ENCODE measurements around the gene FBN1. TPM values are rescaled to one million over a fixed set of nuclear protein-coding genes. Genes with fewer than 3 reads are reported as not detected.

Gene FBN1
- total and polyA plus RNA-seq, 8 donors, result 1.5 to 35.2 (median 5.2) TPM

DNA sequence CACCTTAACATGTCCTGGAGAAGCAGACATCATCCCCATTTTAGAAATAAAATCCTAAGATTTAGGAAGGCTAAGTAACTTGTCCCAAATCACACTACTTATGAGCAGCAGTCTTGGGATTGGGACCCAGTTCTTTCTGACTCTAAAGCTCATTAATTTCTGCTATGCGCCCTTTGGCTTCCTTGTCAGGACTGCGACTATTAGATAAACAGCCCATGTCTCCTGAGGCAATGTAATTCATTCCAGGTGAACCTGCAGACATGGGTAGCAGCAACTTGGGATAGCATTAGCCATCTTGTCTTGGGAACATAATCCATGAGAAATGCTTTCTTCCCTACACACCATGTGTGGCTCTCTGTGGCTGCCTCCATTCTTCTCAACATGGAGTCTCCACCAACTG lies 32.3 kb upstream of the FBN1 start:
- Histone ChIP-seq H3K9me3 (no peaks in the 10 kb centered on the region), H3K27ac (no peak overlapping the region), H3K36me3 (no peaks in the 10 kb centered on the region), H3K27me3 (no peaks in the 10 kb centered on the region), H3K4me3 (no peak overlapping the region), H3K4me1 (no peaks in the 10 kb centered on the region)
- 79 to 89% methylated on average over 2 of the region's 2 CpGs for WGBS, 2 donors
- FAIRE-seq, result no peak
- intact Hi-C loops (cut with DNase I), result no loop called here
- DNase-seq, result no peak
- ATAC-seq, result no peak
- TF ChIP-seq, protein P1, sequence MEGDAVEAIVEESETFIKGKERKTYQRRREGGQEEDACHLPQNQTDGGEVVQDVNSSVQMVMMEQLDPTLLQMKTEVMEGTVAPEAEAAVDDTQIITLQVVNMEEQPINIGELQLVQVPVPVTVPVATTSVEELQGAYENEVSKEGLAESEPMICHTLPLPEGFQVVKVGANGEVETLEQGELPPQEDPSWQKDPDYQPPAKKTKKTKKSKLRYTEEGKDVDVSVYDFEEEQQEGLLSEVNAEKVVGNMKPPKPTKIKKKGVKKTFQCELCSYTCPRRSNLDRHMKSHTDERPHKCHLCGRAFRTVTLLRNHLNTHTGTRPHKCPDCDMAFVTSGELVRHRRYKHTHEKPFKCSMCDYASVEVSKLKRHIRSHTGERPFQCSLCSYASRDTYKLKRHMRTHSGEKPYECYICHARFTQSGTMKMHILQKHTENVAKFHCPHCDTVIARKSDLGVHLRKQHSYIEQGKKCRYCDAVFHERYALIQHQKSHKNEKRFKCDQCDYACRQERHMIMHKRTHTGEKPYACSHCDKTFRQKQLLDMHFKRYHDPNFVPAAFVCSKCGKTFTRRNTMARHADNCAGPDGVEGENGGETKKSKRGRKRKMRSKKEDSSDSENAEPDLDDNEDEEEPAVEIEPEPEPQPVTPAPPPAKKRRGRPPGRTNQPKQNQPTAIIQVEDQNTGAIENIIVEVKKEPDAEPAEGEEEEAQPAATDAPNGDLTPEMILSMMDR (IDR thresholded peaks at IDR 0.05), result no peak

DNA sequence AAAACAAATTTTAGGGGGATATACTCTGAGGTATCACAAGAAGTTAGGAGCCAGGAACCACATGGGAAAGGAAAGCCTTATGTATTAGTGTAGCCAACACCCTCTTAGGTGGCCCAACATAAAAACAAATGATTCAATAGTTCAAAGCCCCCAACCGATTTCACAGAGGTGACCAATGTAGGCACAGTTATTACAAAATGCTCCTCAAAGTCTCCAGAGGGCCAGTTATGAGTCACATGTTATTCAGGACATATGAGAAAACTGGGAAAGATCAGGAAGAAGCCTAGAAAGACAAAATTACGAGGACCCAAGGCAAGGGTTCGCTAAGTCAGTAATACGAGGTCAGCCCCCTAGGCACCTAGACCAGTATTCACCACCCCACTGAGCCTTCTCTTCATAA lies 29.9 kb upstream of the FBN1 start:
- DNase-seq, result no peak
- H3K36me3 ChIP-seq, result no peaks in the 10 kb centered on the region
- no peaks in the 10 kb centered on the region for H3K4me1 ChIP-seq
- no peak for FAIRE-seq
- H3K9me3 ChIP-seq, result no peaks in the 10 kb centered on the region
- no peaks in the 10 kb centered on the region for H3K27me3 ChIP-seq
- H3K4me3 ChIP-seq, result no peak overlapping the region
- WGBS, 2 donors, result 88 to 90% methylated on average over 4 of the region's 4 CpGs
- TF ChIP-seq, protein P1 (IDR thresholded peaks at IDR 0.05), result no peak
- intact Hi-C loops (cut with DNase I), result no loop called here
- no peak overlapping the region for H3K27ac ChIP-seq
- no peak for ATAC-seq

DNA sequence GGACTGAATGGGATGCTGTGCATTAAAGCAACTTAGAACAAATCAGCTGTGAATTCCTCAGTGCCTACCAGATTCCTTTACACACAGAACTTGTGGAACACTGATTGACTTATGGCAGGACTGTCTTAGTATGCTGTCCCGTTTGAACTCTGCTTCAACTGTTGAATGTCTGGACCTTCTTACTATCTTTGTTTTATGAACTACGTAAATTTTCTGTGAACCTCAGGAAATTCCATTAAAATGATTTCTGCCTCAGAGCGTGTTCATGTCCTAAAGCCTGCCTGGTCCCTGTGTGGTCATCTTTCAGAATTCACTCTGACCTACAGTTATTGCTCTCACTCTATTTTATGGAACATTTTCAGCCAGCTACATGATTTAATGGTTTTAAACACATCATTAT lies 29.4 kb upstream of the FBN1 start:
- intact Hi-C loops (cut with DNase I), result no loop called here
- no peak for FAIRE-seq

DNA sequence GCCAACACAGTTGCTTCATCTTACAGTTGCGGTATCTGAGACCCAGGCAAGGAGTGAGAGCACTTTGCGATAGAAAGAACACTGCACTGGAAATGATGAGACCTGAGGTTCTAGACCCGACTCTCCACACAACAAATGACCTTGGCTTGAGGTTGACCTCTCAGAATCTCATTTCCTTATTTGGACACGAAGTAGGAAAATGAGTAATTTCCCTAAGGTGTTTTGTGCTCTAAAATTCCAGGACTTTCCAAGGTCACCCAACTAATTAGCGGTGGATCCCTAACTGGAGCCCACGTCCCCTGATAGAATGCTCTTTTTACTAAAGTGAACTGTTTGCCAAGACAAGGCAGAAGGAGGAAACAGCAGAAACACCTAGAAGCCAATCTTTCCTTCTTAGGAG lies 26.7 kb upstream of the FBN1 start:
- FAIRE-seq (no peak), ATAC-seq (peak in 1 of 4 donors; percentile 18), DNase-seq (no peak)
- H3K4me1 ChIP-seq, result no peaks in the 10 kb centered on the region
- H3K9me3 ChIP-seq, result no peaks in the 10 kb centered on the region
- H3K27me3 ChIP-seq, result no peaks in the 10 kb centered on the region
- 70 to 71% methylated on average over 6 of the region's 6 CpGs for WGBS, 2 donors
- no peak overlapping the region for H3K27ac ChIP-seq
- TF ChIP-seq, protein P1 (IDR thresholded peaks at IDR 0.05), result no peak
- H3K36me3 ChIP-seq, result no peaks in the 10 kb centered on the region
- no peak overlapping the region for H3K4me3 ChIP-seq
- intact Hi-C loops (cut with DNase I), result no loop called here

More for the DNA sequence above, 29.4 kb upstream of the FBN1 start:
- no peak for ATAC-seq
- WGBS, 2 donors, result 53 to 55% methylated on average over 3 of the region's 3 CpGs
- TF ChIP-seq, protein P1 (IDR thresholded peaks at IDR 0.05), result no peak
- no peaks in the 10 kb centered on the region for H3K4me1 ChIP-seq
- H3K9me3 ChIP-seq, result no peaks in the 10 kb centered on the region
- no peaks in the 10 kb centered on the region for H3K27me3 ChIP-seq
- H3K4me3 ChIP-seq, result no peak overlapping the region
- no peaks in the 10 kb centered on the region for H3K36me3 ChIP-seq
- H3K27ac ChIP-seq, result no peak overlapping the region
- DNase-seq, result no peak

DNA sequence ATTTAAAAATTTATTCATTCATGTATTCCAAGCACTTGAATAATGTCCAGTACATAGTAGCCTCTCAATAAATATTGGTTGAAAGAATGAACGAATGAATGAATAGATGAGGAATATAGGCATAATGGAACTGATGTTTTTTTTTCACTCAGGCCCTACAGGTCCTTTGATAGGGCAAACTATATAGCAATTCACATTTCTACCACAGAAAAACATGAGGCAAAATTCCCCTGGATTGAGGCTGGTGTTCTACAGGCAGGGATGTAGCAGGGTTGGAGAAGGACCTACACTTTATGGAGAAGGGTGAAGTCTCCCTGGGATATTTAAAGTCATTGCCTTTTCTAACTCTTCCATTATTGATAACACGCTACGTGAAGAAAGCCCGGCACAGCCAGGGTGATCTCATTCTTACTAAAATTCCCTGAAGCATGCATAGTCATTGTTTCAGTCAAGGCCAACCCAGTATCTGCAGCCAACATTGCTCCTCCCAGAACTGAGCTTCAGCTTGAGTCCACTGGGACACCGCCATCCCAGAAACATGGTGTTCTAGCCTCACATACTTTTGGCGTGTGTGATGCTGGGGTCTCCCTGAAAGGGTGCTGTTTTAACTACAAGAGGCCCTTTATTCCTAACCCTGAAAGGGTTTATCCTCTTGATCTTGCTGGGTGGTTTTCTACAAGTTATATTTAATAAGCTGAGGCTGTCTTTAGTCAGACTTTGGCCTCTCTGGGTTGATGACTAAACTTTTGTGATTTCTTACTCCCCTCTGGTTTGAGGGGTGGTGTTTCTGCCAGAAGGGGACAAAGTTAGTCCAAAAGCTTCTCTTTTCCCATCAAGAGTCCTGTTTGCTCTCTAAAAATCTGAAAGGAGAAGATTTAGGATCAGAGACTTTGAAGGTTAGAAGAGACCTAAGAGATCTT lies 25.9 kb upstream of the FBN1 start:
- Histone ChIP-seq H3K27ac (no peak overlapping the region), H3K4me3 (no peak overlapping the region), H3K27me3 (no peaks in the 10 kb centered on the region), H3K4me1 (no peaks in the 10 kb centered on the region), H3K9me3 (no peaks in the 10 kb centered on the region), H3K36me3 (no peaks in the 10 kb centered on the region)
- intact Hi-C loops (cut with DNase I), result no loop called here
- FAIRE-seq, result no peak
- DNase-seq, result peak in 1 of 6 donors; percentile 19
- ATAC-seq, result peak in 3 of 4 donors; percentile 47 to 58 (median 55)
- WGBS, 2 donors, result 66% methylated on average over 6 of the region's 6 CpGs
- TF ChIP-seq, protein P1 (IDR thresholded peaks at IDR 0.05), result no peak

Measured in pancreas (tissue), 10 donors.